Measurements from ENCODE around the gene GORASP2. TPM values are rescaled to one million over a fixed set of nuclear protein-coding genes. Genes with fewer than 3 reads are reported as not detected.

The GORASP2 gene
- polyA plus RNA-seq, 1 of the 3 experiments (the other 2 are of a cell fraction), result 127 TPM

DNA sequence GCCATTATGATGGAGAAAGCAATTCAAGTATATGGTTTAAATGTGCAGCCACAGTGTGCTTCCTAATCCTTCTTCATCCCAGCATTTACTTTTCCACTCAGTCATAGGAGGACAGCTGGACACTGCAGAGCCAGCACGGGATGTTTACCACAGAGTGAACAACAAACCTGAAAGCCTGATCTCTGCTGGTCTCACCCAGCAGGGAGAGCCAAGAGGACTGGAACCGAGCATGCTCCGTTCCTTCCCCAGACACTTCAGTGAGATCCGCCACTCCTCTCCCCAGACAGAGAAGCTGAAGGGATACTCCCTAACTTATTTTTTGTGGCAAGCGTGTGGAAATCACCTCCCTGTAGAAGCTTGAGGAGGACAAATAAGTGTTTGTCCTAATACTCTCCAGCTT, 23.2 kb upstream of the GORASP2 start:
- CTCF ChIA-PET, result interaction anchor here (1.4 to 2.2 kb wide), 3 partner anchors 23 to 33 kb away, joined by 4 to 6 read pairs (median 6); partner anchors contain the start of gene GORASP2
- POLR2A ChIA-PET, result no interaction called here
- WGBS (ENCODE audit: low lambda C conversion rate), result 49% methylated on average over 5 of the region's 5 CpGs

DNA sequence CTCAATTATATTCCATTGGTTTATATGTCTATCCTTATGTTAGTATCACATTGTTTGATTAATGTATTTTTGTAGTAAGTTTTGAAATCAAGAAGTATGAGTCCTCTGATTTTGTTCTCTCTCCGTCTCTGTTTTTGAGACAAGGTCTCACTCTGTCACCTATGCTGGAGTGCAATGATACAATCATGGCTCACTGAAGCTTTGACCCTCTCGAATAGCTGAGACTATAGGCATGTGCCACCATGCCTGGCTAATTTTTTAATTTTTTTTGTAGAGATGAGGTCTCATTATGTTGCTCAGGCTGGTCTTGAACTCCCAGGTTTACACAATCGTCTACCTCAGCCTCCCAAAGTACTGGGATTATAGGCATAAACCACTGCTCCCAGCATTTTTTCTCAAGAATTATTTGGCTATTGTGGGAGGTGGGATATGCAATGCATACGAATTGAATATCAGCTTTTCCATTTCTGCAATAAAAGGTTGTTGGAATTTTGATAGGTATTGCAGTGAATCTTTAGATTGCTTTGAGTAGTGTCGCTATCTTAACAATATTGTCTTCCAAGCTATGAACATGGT, 17.7 kb upstream of the GORASP2 start:
- H3K4me2 ChIP-seq, result no peak overlapping the region
- no peak overlapping the region for H3K27ac ChIP-seq (ENCODE audit: low read depth in 2 of 2, low read length in 1 of 2)
- no peaks in the 10 kb centered on the region for H4K20me1 ChIP-seq (ENCODE audit: insufficient read depth)
- ChIA-PET POLR2A (no interaction called here), CTCF (no interaction called here)
- no peak for DNase-seq
- no peaks in the 10 kb centered on the region for H3K79me2 ChIP-seq (ENCODE audit: insufficient read depth)
- WGBS (ENCODE audit: low lambda C conversion rate), result 17% methylated on average over 5 of the region's 5 CpGs
- H3F3A ChIP-seq (replicated peaks; ENCODE audit: insufficient read depth), result no peaks in the 10 kb centered on the region
- no peak overlapping the region for H3K9ac ChIP-seq
- H3K27me3 ChIP-seq (ENCODE audit: insufficient read depth), result no peaks in the 10 kb centered on the region
- H3K4me3 ChIP-seq (ENCODE audit: low read depth in 2 of 2, low read length in 1 of 2), result no peak overlapping the region
- TF ChIP-seq, protein P1, sequence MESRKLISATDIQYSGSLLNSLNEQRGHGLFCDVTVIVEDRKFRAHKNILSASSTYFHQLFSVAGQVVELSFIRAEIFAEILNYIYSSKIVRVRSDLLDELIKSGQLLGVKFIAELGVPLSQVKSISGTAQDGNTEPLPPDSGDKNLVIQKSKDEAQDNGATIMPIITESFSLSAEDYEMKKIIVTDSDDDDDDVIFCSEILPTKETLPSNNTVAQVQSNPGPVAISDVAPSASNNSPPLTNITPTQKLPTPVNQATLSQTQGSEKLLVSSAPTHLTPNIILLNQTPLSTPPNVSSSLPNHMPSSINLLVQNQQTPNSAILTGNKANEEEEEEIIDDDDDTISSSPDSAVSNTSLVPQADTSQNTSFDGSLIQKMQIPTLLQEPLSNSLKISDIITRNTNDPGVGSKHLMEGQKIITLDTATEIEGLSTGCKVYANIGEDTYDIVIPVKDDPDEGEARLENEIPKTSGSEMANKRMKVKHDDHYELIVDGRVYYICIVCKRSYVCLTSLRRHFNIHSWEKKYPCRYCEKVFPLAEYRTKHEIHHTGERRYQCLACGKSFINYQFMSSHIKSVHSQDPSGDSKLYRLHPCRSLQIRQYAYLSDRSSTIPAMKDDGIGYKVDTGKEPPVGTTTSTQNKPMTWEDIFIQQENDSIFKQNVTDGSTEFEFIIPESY (IDR thresholded peaks at IDR 0.05; ENCODE audit: borderline replicate concordance, low read depth), result no peak
- TF ChIP-seq TAF1 (IDR thresholded peaks at IDR 0.05; ENCODE audit: borderline replicate concordance, low read depth, low read length) (no peak), TEAD4 (IDR thresholded peaks at IDR 0.05; ENCODE audit: borderline replicate concordance, insufficient read depth) (no peak), RXRA (IDR thresholded peaks at IDR 0.05; ENCODE audit: borderline replicate concordance, low read depth) (no peak), ELF1 (IDR thresholded peaks at IDR 0.05) (no peak), JUND (IDR thresholded peaks at IDR 0.05) (no peak), GABPA (IDR thresholded peaks at IDR 0.05; ENCODE audit: low read depth) (no peak), MEF2A (IDR thresholded peaks at IDR 0.05; ENCODE audit: borderline replicate concordance, low read depth) (no peak)
- no peaks in the 10 kb centered on the region for H3K4me1 ChIP-seq (ENCODE audit: control insufficient read depth in 1 of 2, insufficient read depth in 2 of 2, low read depth in 1 of 2, low read length in 1 of 2)
- H3K36me3 ChIP-seq (replicated peaks in 1 of 2; ENCODE audit: control insufficient read depth in 1 of 2, insufficient read depth in 2 of 2, low read length in 1 of 2), result no peaks in the 10 kb centered on the region
- H3K9me2 ChIP-seq, result no peaks in the 10 kb centered on the region
- no peak overlapping the region for H2AFZ ChIP-seq (ENCODE audit: low read depth)
- no peaks in the 10 kb centered on the region for H3K9me3 ChIP-seq

More for the DNA sequence above, 23.2 kb upstream of the GORASP2 start:
- TF ChIP-seq FOXJ3 (CRISPR knock-in tag; IDR thresholded peaks at IDR 0.05), result no peak
- no peak for TF ChIP-seq NFIC (IDR thresholded peaks at IDR 0.05; ENCODE audit: borderline replicate concordance)
- TF ChIP-seq CHD2 (IDR thresholded peaks at IDR 0.05; ENCODE audit: low read length, partially characterized antibody), result no peak
- TF ChIP-seq, protein P2, sequence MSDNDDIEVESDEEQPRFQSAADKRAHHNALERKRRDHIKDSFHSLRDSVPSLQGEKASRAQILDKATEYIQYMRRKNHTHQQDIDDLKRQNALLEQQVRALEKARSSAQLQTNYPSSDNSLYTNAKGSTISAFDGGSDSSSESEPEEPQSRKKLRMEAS (IDR thresholded peaks at IDR 0.05; ENCODE audit: low read depth), result no peak
- TF ChIP-seq JUND (IDR thresholded peaks at IDR 0.05), result no peak
- no peak for TF ChIP-seq GATA2 (CRISPR knock-in tag; IDR thresholded peaks at IDR 0.05)
- no peak for TF ChIP-seq TCF12 (IDR thresholded peaks at IDR 0.05)
- no peak for TF ChIP-seq RAD21 (IDR thresholded peaks at IDR 0.05; ENCODE audit: low read length)
- TF ChIP-seq GABPA (IDR thresholded peaks at IDR 0.05; ENCODE audit: low read depth), result no peak
- TF ChIP-seq MXI1 (IDR thresholded peaks at IDR 0.05; ENCODE audit: low read depth, low read length), result no peak
- TF ChIP-seq, protein P3, sequence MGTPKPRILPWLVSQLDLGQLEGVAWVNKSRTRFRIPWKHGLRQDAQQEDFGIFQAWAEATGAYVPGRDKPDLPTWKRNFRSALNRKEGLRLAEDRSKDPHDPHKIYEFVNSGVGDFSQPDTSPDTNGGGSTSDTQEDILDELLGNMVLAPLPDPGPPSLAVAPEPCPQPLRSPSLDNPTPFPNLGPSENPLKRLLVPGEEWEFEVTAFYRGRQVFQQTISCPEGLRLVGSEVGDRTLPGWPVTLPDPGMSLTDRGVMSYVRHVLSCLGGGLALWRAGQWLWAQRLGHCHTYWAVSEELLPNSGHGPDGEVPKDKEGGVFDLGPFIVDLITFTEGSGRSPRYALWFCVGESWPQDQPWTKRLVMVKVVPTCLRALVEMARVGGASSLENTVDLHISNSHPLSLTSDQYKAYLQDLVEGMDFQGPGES (IDR thresholded peaks at IDR 0.05; ENCODE audit: low read depth, low read length), result no peak
- TF ChIP-seq RXRA (IDR thresholded peaks at IDR 0.05; ENCODE audit: borderline replicate concordance, low read depth), result no peak
- TF ChIP-seq, protein P4, sequence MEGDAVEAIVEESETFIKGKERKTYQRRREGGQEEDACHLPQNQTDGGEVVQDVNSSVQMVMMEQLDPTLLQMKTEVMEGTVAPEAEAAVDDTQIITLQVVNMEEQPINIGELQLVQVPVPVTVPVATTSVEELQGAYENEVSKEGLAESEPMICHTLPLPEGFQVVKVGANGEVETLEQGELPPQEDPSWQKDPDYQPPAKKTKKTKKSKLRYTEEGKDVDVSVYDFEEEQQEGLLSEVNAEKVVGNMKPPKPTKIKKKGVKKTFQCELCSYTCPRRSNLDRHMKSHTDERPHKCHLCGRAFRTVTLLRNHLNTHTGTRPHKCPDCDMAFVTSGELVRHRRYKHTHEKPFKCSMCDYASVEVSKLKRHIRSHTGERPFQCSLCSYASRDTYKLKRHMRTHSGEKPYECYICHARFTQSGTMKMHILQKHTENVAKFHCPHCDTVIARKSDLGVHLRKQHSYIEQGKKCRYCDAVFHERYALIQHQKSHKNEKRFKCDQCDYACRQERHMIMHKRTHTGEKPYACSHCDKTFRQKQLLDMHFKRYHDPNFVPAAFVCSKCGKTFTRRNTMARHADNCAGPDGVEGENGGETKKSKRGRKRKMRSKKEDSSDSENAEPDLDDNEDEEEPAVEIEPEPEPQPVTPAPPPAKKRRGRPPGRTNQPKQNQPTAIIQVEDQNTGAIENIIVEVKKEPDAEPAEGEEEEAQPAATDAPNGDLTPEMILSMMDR (IDR thresholded peaks at IDR 0.05), result no peak
- TF ChIP-seq, protein P5, sequence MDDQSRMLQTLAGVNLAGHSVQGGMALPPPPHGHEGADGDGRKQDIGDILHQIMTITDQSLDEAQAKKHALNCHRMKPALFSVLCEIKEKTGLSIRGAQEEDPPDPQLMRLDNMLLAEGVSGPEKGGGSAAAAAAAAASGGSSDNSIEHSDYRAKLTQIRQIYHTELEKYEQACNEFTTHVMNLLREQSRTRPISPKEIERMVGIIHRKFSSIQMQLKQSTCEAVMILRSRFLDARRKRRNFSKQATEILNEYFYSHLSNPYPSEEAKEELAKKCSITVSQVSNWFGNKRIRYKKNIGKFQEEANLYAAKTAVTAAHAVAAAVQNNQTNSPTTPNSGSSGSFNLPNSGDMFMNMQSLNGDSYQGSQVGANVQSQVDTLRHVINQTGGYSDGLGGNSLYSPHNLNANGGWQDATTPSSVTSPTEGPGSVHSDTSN (IDR thresholded peaks at IDR 0.05), result no peak
- TF ChIP-seq TAF1 (IDR thresholded peaks at IDR 0.05; ENCODE audit: borderline replicate concordance, low read depth, low read length), result no peak
- TF ChIP-seq SIN3A (IDR thresholded peaks at IDR 0.05; ENCODE audit: borderline replicate concordance, low read depth, low read length), result no peak
- TF ChIP-seq MEF2A (IDR thresholded peaks at IDR 0.05; ENCODE audit: borderline replicate concordance, low read depth), result no peak
- no peaks in the 10 kb centered on the region for H3K79me2 ChIP-seq (ENCODE audit: insufficient read depth)
- no peak for DNase-seq
- no peaks in the 10 kb centered on the region for H3K9me2 ChIP-seq
- H4K20me1 ChIP-seq (ENCODE audit: insufficient read depth), result no peaks in the 10 kb centered on the region
- H3K9me3 ChIP-seq, result no peaks in the 10 kb centered on the region
- no peaks in the 10 kb centered on the region for H3K36me3 ChIP-seq (replicated peaks in 1 of 2; ENCODE audit: control insufficient read depth in 1 of 2, insufficient read depth in 2 of 2, low read length in 1 of 2)
- no peak overlapping the region for H3K4me2 ChIP-seq
- no peak overlapping the region for H3K9ac ChIP-seq
- no peaks in the 10 kb centered on the region for H3K4me1 ChIP-seq (ENCODE audit: control insufficient read depth in 1 of 2, insufficient read depth in 2 of 2, low read depth in 1 of 2, low read length in 1 of 2)
- no peak overlapping the region for H3K27ac ChIP-seq (ENCODE audit: low read depth in 2 of 2, low read length in 1 of 2)
- H3F3A ChIP-seq (replicated peaks; ENCODE audit: insufficient read depth), result no peaks in the 10 kb centered on the region
- H3K27me3 ChIP-seq (ENCODE audit: insufficient read depth), result no peaks in the 10 kb centered on the region
- no peak overlapping the region for H2AFZ ChIP-seq (ENCODE audit: low read depth)
- no peak overlapping the region for H3K4me3 ChIP-seq (ENCODE audit: low read depth in 2 of 2, low read length in 1 of 2)
